Measurements from ENCODE around the gene PTTG1. TPM values are rescaled to one million over a fixed set of nuclear protein-coding genes. Genes with fewer than 3 reads are reported as not detected.

Gene PTTG1
- total and polyA plus RNA-seq, 9 of the 15 experiments (the other 6 are each of a cell fraction or from before 2014, with no cell fraction given): 193 to 1,088 (median 349) TPM

DNA sequence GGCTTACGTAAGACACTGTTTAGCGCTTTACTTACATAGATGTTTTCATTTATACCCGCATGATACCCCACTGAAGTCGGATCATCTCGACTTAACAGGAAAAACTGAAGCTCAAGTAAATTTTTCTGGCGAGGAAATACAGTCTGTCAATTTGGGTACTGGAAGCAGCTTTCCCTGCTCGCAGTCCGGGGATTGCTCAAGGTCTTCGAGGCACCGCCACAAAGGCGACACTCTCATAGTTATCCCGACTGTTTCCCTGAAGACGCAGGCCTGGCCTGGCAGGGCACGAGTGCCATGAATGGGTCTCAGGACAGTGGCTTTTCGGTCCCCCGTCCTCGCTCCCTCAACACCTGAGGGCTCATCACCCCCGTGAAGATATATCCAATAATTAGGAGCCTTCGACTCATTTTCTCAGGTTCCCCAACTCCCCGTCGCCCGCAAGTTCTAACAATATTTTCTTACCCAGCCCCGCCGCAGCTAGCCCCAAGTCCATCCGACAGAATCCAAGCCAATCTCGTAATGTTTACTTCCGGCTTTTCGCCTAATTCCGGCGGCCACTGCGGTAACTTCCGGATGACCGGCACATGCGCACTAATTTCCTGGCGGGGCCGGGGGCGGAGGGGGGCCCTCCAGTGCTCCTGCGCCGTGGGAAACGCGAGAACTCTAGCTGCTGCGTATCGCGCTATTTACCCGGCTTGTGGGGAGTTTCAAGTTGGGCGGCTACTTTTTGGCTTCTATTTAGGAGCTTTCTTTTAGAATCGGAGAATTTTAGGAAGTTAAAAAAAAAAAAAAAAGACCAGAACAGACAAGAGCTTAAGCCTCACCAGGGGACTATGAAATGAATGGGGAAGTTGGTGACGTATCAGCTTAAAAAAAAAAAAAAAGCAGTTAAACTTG lies 2.8 kb upstream of the PTTG1 start, which contains the start of gene SLU7 (continued):
- TF ChIP-seq, protein P1, sequence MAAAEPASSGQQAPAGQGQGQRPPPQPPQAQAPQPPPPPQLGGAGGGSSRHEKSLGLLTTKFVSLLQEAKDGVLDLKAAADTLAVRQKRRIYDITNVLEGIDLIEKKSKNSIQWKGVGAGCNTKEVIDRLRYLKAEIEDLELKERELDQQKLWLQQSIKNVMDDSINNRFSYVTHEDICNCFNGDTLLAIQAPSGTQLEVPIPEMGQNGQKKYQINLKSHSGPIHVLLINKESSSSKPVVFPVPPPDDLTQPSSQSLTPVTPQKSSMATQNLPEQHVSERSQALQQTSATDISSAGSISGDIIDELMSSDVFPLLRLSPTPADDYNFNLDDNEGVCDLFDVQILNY (CRISPR knock-in tag; IDR thresholded peaks at IDR 0.05): 0 out of 2 replicates have a peak, but pooled peaks have one; percentile 20
- no peak for TF ChIP-seq BACH1 (tag; IDR thresholded peaks at IDR 0.05)
- peak; percentile 83 for TF ChIP-seq ELF2 (CRISPR knock-in tag; IDR thresholded peaks at IDR 0.05)
- TF ChIP-seq KAT8 (IDR thresholded peaks at IDR 0.05; ENCODE audit: low read depth): no peak
- no peak for TF ChIP-seq ZNF707 (CRISPR knock-in tag; conservative IDR thresholded peaks at IDR 0.05)
- no peak for TF ChIP-seq EZH2 (IDR thresholded peaks at IDR 0.05; ENCODE audit: borderline replicate concordance, low read depth, low read length)
- no peak for TF ChIP-seq ZNF134 (CRISPR knock-in tag; conservative IDR thresholded peaks at IDR 0.05)
- TF ChIP-seq ZNF644 (tag; IDR thresholded peaks at IDR 0.05; ENCODE audit: low read depth): no peak
- TF ChIP-seq, protein P2, sequence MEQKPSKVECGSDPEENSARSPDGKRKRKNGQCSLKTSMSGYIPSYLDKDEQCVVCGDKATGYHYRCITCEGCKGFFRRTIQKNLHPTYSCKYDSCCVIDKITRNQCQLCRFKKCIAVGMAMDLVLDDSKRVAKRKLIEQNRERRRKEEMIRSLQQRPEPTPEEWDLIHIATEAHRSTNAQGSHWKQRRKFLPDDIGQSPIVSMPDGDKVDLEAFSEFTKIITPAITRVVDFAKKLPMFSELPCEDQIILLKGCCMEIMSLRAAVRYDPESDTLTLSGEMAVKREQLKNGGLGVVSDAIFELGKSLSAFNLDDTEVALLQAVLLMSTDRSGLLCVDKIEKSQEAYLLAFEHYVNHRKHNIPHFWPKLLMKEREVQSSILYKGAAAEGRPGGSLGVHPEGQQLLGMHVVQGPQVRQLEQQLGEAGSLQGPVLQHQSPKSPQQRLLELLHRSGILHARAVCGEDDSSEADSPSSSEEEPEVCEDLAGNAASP (IDR thresholded peaks at IDR 0.05): no peak
- TF ChIP-seq SMARCC2 (IDR thresholded peaks at IDR 0.05; ENCODE audit: low read depth): no peak
- TF ChIP-seq ZNF174 (CRISPR knock-in tag; IDR thresholded peaks at IDR 0.05): no peak
- no peak for TF ChIP-seq TCF7L2 (IDR thresholded peaks at IDR 0.05; ENCODE audit: low read depth, low read length)
- TF ChIP-seq, protein P3, sequence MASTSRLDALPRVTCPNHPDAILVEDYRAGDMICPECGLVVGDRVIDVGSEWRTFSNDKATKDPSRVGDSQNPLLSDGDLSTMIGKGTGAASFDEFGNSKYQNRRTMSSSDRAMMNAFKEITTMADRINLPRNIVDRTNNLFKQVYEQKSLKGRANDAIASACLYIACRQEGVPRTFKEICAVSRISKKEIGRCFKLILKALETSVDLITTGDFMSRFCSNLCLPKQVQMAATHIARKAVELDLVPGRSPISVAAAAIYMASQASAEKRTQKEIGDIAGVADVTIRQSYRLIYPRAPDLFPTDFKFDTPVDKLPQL (IDR thresholded peaks at IDR 0.05; ENCODE audit: extremely low read depth, insufficient read length): no peak
- TF ChIP-seq, protein P4, sequence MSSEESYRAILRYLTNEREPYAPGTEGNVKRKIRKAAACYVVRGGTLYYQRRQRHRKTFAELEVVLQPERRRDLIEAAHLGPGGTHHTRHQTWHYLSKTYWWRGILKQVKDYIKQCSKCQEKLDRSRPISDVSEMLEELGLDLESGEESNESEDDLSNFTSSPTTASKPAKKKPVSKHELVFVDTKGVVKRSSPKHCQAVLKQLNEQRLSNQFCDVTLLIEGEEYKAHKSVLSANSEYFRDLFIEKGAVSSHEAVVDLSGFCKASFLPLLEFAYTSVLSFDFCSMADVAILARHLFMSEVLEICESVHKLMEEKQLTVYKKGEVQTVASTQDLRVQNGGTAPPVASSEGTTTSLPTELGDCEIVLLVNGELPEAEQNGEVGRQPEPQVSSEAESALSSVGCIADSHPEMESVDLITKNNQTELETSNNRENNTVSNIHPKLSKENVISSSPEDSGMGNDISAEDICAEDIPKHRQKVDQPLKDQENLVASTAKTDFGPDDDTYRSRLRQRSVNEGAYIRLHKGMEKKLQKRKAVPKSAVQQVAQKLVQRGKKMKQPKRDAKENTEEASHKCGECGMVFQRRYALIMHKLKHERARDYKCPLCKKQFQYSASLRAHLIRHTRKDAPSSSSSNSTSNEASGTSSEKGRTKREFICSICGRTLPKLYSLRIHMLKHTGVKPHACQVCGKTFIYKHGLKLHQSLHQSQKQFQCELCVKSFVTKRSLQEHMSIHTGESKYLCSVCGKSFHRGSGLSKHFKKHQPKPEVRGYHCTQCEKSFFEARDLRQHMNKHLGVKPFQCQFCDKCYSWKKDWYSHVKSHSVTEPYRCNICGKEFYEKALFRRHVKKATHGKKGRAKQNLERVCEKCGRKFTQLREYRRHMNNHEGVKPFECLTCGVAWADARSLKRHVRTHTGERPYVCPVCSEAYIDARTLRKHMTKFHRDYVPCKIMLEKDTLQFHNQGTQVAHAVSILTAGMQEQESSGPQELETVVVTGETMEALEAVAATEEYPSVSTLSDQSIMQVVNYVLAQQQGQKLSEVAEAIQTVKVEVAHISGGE (CRISPR knock-in tag; IDR thresholded peaks at IDR 0.05): no peak
- TF ChIP-seq, protein P5, sequence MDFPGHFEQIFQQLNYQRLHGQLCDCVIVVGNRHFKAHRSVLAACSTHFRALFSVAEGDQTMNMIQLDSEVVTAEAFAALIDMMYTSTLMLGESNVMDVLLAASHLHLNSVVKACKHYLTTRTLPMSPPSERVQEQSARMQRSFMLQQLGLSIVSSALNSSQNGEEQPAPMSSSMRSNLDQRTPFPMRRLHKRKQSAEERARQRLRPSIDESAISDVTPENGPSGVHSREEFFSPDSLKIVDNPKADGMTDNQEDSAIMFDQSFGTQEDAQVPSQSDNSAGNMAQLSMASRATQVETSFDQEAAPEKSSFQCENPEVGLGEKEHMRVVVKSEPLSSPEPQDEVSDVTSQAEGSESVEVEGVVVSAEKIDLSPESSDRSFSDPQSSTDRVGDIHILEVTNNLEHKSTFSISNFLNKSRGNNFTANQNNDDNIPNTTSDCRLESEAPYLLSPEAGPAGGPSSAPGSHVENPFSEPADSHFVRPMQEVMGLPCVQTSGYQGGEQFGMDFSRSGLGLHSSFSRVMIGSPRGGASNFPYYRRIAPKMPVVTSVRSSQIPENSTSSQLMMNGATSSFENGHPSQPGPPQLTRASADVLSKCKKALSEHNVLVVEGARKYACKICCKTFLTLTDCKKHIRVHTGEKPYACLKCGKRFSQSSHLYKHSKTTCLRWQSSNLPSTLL (IDR thresholded peaks at IDR 0.05): no peak
- TF ChIP-seq RFX7 (CRISPR knock-in tag; IDR thresholded peaks at IDR 0.05): no peak
- no peak for TF ChIP-seq SMAD3 (CRISPR knock-in tag; conservative IDR thresholded peaks at IDR 0.05)

All from K562 (cell line).